Prostate gland (tissue), 2 donors: ENCODE data around the gene FAM185A. TPM values are rescaled to one million over a fixed set of nuclear protein-coding genes. Genes with fewer than 3 reads are reported as not detected.

Source experiments
- DNase-seq: peaks from one replicate; pipeline ENCODE4 v3.0.0-alpha.2; 2019; ENCODE audit warnings: low spot score
- H3K27ac ChIP-seq, 2 donors: fragments of 200-600 bp; sonication (generic); 2 replicates each; pipeline ENCODE4 v1.5.1; 2017 to 2019
- H3K27me3 ChIP-seq: fragments of 200-600 bp; sonication (generic); replicated peaks from 2 replicates; pipeline ENCODE4 v1.5.1; 2019; ENCODE audit not compliant: insufficient read depth
- H3K36me3 ChIP-seq, 2 donors: fragments of 200-600 bp; sonication (generic); 1 replicate in 1 of 2; 2 replicates in 1 of 2; pipeline versions ENCODE4 v1.5.1 to v1.8.1; 2017 to 2019
- H3K4me1 ChIP-seq: fragments of 200-600 bp; sonication (generic); replicated peaks from 2 replicates; pipeline ENCODE4 v1.5.1; 2019
- H3K4me3 ChIP-seq, 2 donors: fragments of 200-600 bp; sonication (generic); 2 replicates each; pipeline ENCODE4 v1.5.1; 2017 to 2019
- H3K9me3 ChIP-seq: fragments of 200-600 bp; sonication (generic); 2 replicates; pipeline ENCODE4 v1.5.1; 2017
- POLR2A ChIP-seq: fragments of 450-650 bp; IDR thresholded peaks from one replicate; pipeline ENCODE4 v1.6.1; 2016; ENCODE audit warnings: antibody characterized with exemption, mild to moderate bottlenecking
- POLR2AphosphoS5 ChIP-seq: sonication (generic); formaldehyde crosslinking; IDR thresholded peaks from one replicate; pipeline ENCODE4 v1.6.1; 2017; ENCODE audit warnings: antibody characterized with exemption
- WGBS: methylation state at CpG from one replicate; pipeline ENCODE4 v1.1.5; 2018; 5-methylcytosine and 5-hydroxymethylcytosine counted together
- intact Hi-C: fragments of 100-400 bp; cut with DNase I; formaldehyde crosslinking; loops from one replicate; pipeline ENCODE4 v1.14.2; 2022
- total RNA-seq, 2 donors: library from RNA; depleted of rRNA; stranded (reverse); fragments of >200 nt; gene quantifications; one replicate each; pipeline ENCODE4 v1.1.0, GENCODE V29; 2016
- TF ChIP-seq, protein P1 (sequence below), 4 experiments: fragments of 200-600 bp in 2 of 4; fragments of 450-650 bp in 2 of 4; sonication (generic) in 2 of 4; IDR thresholded peaks; 1 replicate in 3 of 4; 2 replicates in 1 of 4; pipeline ENCODE4 v1.5.1; 2016 to 2019; ENCODE audit warnings: antibody characterized with exemption in 4 of 4, mild to moderate bottlenecking in 2 of 4, moderate library complexity in 2 of 4

The FAM185A gene
- total RNA-seq, 2 donors from 2014 or later: 15.2 to 16.5 TPM

- Histone ChIP-seq H3K4me1 (no peaks in the 10 kb centered on the region), H3K9me3 (no peaks in the 10 kb centered on the region), H3K27me3 (no peaks in the 10 kb centered on the region), H3K36me3 (no peaks in the 10 kb centered on the region), H3K27ac (no peak overlapping the region), H3K4me3 (no peak overlapping the region)
- intact Hi-C loops: no loop called here
- DNase-seq: no peak
- WGBS: 85% methylated on average over 4 of the region's 4 CpGs
- TF ChIP-seq POLR2A (no peak), POLR2AphosphoS5 (no peak)
- TF ChIP-seq, protein P1, sequence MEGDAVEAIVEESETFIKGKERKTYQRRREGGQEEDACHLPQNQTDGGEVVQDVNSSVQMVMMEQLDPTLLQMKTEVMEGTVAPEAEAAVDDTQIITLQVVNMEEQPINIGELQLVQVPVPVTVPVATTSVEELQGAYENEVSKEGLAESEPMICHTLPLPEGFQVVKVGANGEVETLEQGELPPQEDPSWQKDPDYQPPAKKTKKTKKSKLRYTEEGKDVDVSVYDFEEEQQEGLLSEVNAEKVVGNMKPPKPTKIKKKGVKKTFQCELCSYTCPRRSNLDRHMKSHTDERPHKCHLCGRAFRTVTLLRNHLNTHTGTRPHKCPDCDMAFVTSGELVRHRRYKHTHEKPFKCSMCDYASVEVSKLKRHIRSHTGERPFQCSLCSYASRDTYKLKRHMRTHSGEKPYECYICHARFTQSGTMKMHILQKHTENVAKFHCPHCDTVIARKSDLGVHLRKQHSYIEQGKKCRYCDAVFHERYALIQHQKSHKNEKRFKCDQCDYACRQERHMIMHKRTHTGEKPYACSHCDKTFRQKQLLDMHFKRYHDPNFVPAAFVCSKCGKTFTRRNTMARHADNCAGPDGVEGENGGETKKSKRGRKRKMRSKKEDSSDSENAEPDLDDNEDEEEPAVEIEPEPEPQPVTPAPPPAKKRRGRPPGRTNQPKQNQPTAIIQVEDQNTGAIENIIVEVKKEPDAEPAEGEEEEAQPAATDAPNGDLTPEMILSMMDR (IDR thresholded peaks at IDR 0.05): no peak
Observed at GRCh38 chr7:102817616-102818573, 69.1 kb downstream of the FAM185A start.

DNA sequence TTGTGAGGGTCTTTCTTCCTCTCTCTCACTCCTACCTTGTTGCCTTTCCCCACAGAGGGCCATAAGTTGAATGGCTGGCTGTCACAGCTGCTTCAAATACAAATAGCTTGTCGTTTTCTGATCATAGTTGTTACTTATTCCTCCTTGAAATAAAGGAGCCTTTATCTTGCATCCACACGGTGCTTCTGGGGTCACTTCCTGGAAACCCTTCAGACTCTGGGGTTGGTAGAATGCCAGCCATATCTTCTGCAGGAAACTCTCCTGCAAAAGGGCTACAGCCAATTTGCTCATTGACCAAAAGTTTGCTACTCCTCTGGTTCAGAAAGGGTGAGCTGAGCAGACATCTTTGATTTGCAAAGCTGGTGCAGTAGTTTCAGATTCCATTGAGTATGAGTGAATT is 70.4 kb downstream of the FAM185A start:
- Histone ChIP-seq H3K36me3 (no peaks in the 10 kb centered on the region), H3K4me1 (no peaks in the 10 kb centered on the region), H3K9me3 (no peaks in the 10 kb centered on the region), H3K27ac (no peak overlapping the region), H3K27me3 (no peaks in the 10 kb centered on the region), H3K4me3 (no peak overlapping the region)
- no peak for DNase-seq
- TF ChIP-seq POLR2A (no peak), POLR2AphosphoS5 (no peak)
- TF ChIP-seq, protein P1 (IDR thresholded peaks at IDR 0.05): no peak
- intact Hi-C loops: no loop called here
- 64% methylated on average over 2 of the region's 2 CpGs for WGBS

GRCh38 chr7:102821994-102822747 is 73.4 kb downstream of the FAM185A start:
- intact Hi-C loops: no loop called here
- 96% methylated on average over 2 of the region's 2 CpGs for WGBS
- no peak overlapping the region for H3K27ac ChIP-seq

DNA sequence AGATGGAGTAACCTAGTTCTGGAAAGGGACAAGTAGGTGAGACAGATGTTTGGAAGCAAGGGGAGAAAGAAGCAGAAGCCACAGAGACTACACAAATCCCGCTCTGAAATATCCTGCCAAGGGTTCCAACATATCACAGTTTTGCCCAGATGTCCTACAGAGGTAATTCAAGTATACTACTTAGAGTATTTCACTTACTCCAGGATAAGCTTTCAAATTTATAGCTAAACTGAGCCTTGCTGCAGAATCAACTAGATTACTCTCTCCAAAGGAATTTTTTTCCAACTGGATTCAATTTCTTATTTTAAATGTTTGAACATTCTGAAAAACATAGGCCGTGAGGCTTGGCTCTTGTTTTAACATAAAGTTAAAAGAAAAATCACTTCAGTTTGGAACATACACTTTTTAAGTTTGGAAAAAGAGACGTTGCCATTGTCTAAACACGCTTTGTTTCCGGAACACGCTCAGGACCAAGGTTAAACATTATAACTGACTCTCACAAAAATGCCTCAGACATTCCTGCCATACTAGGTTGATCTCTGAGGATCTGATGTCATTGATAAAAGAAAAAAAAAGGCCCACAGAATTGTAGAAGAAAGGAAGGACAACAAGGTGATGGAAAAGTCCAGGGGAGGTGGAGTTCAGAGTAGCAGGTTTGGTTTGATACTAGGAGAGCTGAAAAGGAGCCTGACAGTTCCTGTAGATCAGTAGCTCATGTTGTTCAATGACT is 74.8 kb downstream of the FAM185A start:
- WGBS: 47% methylated on average over 6 of the region's 6 CpGs

More at GRCh38 chr7:102821994-102822747, 73.4 kb downstream of the FAM185A start:
- DNase-seq: no peak
- Histone ChIP-seq H3K4me1 (no peaks in the 10 kb centered on the region), H3K36me3 (no peaks in the 10 kb centered on the region), H3K27me3 (no peaks in the 10 kb centered on the region), H3K9me3 (no peaks in the 10 kb centered on the region), H3K4me3 (no peak overlapping the region)
- TF ChIP-seq, protein P1 (IDR thresholded peaks at IDR 0.05): no peak
- no peak for TF ChIP-seq POLR2A
- no peak for TF ChIP-seq POLR2AphosphoS5

More for the DNA sequence above, 74.8 kb downstream of the FAM185A start:
- no peak for DNase-seq
- Histone ChIP-seq H3K4me1 (no peaks in the 10 kb centered on the region), H3K4me3 (no peak overlapping the region), H3K9me3 (no peaks in the 10 kb centered on the region), H3K36me3 (no peaks in the 10 kb centered on the region), H3K27ac (no peak overlapping the region), H3K27me3 (no peaks in the 10 kb centered on the region)
- no peak for TF ChIP-seq POLR2AphosphoS5
- TF ChIP-seq, protein P1 (IDR thresholded peaks at IDR 0.05): no peak
- no peak for TF ChIP-seq POLR2A
- intact Hi-C loops: no loop called here
